Measurements from ENCODE around the gene FBXO10. TPM values are rescaled to one million over a fixed set of nuclear protein-coding genes. Genes with fewer than 3 reads are reported as not detected.

FBXO10 gene
- total RNA-seq, 1 donor from 2014 or later: 22.0 TPM

DNA sequence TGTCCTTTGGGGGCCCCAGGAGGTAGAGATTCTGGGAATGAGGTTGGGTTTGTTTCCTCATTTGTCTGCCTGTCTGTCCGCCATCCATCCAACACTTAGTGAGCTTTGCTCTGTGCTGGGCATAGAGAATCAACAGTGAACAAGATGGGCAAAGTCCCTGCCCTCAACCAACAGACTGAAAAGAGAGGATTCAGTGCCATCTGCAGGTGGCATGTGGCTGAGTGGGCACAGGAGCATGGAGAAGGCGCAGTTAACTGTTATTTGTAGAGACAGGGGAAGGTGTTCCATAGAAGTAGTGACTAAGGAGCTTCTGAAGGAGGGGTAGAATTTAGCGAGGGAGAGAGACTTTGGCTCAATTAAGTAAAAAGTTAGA lies 67.4 kb downstream of the FBXO10 start:
- Mint-ChIP-seq H3K27ac (peak overlapping the region; percentile 19), H3K36me3 (ENCODE audit: insufficient read depth) (peaks cover 3% of the 10 kb centered on the region), H3K9me3 (ENCODE audit: low read depth) (no peaks in the 10 kb centered on the region), H3K4me1 (ENCODE audit: low read depth) (no peaks in the 10 kb centered on the region), H3K4me3 (ENCODE audit: low read depth) (no peak overlapping the region), H3K27me3 (no peaks in the 10 kb centered on the region)
- DNase-seq (ENCODE audit: low spot score, unreplicated experiment): no peak
- TF ChIP-seq, protein P1, sequence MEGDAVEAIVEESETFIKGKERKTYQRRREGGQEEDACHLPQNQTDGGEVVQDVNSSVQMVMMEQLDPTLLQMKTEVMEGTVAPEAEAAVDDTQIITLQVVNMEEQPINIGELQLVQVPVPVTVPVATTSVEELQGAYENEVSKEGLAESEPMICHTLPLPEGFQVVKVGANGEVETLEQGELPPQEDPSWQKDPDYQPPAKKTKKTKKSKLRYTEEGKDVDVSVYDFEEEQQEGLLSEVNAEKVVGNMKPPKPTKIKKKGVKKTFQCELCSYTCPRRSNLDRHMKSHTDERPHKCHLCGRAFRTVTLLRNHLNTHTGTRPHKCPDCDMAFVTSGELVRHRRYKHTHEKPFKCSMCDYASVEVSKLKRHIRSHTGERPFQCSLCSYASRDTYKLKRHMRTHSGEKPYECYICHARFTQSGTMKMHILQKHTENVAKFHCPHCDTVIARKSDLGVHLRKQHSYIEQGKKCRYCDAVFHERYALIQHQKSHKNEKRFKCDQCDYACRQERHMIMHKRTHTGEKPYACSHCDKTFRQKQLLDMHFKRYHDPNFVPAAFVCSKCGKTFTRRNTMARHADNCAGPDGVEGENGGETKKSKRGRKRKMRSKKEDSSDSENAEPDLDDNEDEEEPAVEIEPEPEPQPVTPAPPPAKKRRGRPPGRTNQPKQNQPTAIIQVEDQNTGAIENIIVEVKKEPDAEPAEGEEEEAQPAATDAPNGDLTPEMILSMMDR (IDR thresholded peaks at IDR 0.05; ENCODE audit: unreplicated experiment): no peak

GRCh38 chr9:37508135-37508833 lies 67.9 kb downstream of the FBXO10 start:
- TF ChIP-seq, protein P1 (IDR thresholded peaks at IDR 0.05; ENCODE audit: unreplicated experiment): no peak
- no peak overlapping the region for H3K27ac Mint-ChIP-seq
- no peaks in the 10 kb centered on the region for H3K9me3 Mint-ChIP-seq (ENCODE audit: low read depth)
- peaks cover 6% of the 10 kb centered on the region for H3K36me3 Mint-ChIP-seq (ENCODE audit: insufficient read depth)
- DNase-seq (ENCODE audit: low spot score, unreplicated experiment): no peak
- no peak overlapping the region for H3K4me3 Mint-ChIP-seq (ENCODE audit: low read depth)
- no peaks in the 10 kb centered on the region for H3K27me3 Mint-ChIP-seq
- no peaks in the 10 kb centered on the region for H3K4me1 Mint-ChIP-seq (ENCODE audit: low read depth)

DNA sequence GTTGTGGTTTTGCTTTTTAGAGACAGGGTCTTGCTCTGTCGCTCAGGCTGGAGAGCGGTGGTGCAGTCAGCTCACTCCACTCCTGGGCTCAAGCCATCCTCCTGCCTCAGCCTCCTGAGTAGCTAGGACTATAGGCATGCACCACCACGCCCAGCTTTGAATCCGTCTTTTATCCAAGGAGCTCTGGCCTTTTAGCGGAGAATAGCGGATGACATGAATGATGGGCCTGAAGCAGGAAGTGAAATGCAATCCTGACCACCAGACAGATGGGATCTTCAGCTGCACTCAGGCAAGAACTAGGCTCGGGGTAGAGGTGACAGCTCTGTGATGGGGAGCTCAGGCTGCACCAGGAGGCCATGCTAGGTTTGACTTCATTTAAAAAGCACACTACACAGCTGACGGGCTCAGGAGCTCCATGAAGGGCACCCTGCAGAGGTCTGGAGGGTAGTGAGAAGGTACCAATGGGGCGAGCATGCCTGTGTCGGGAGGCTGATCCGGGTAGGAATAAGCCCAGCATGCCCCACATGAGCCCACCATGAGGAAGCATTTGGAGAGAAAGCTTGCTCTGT lies 68.5 kb downstream of the FBXO10 start:
- no peaks in the 10 kb centered on the region for H3K4me1 Mint-ChIP-seq (ENCODE audit: low read depth)
- H3K9me3 Mint-ChIP-seq (ENCODE audit: low read depth): no peaks in the 10 kb centered on the region
- TF ChIP-seq, protein P1 (IDR thresholded peaks at IDR 0.05; ENCODE audit: unreplicated experiment): no peak
- no peak for DNase-seq (ENCODE audit: low spot score, unreplicated experiment)
- no peak overlapping the region for H3K4me3 Mint-ChIP-seq (ENCODE audit: low read depth)
- no peak overlapping the region for H3K27ac Mint-ChIP-seq
- peaks cover 9% of the 10 kb centered on the region for H3K36me3 Mint-ChIP-seq (ENCODE audit: insufficient read depth)
- H3K27me3 Mint-ChIP-seq: no peaks in the 10 kb centered on the region

DNA sequence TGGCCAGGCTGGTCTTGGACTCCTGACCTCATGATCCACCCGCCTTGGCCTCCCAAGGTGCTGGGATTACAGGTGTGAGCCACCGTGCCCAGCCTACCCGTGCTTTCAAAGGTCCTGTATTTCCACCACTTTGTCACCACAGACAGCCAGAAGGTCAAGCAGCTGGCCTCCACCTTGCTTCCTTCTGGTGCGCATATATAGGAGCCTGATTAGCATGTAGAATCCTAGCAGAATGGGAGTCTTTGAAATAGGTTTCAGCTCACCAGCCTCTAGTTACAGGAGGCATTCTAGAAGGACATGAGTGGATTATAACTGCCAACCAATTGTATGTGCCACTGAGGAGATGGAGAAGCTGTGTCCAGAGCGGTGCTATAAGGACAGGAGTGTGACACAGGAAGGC lies 71.6 kb downstream of the FBXO10 start:
- Mint-ChIP-seq H3K4me1 (ENCODE audit: low read depth) (no peaks in the 10 kb centered on the region), H3K9me3 (ENCODE audit: low read depth) (no peaks in the 10 kb centered on the region), H3K27me3 (no peaks in the 10 kb centered on the region), H3K27ac (no peak overlapping the region), H3K4me3 (ENCODE audit: low read depth) (no peak overlapping the region), H3K36me3 (ENCODE audit: insufficient read depth) (peaks cover 17% of the 10 kb centered on the region)
- no peak for DNase-seq (ENCODE audit: low spot score, unreplicated experiment)
- TF ChIP-seq, protein P1 (IDR thresholded peaks at IDR 0.05; ENCODE audit: unreplicated experiment): no peak

DNA sequence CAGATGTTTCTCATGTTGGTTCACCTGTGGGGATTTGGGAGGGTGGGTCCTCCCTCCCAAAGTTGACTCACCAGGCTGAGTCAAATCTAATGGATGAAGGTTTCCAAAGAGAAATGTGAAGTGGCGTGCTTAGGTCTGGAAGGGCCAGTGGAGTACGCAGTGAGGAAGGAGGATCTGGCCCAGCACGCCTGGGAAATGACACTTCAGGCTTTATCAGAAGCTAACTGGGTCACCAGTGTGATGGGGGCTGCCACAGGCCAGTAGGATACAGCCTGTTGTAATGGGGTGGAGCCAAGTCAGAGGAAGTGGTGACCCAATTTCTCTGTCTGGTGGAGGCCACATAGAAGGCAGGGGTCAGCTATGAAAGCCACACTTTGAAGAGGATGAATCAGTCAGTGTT lies 72.4 kb downstream of the FBXO10 start:
- Mint-ChIP-seq H3K27me3 (no peaks in the 10 kb centered on the region), H3K36me3 (ENCODE audit: insufficient read depth) (peaks cover 19% of the 10 kb centered on the region), H3K4me1 (ENCODE audit: low read depth) (no peaks in the 10 kb centered on the region), H3K27ac (no peak overlapping the region), H3K9me3 (ENCODE audit: low read depth) (no peaks in the 10 kb centered on the region), H3K4me3 (ENCODE audit: low read depth) (no peak overlapping the region)
- TF ChIP-seq, protein P1 (IDR thresholded peaks at IDR 0.05; ENCODE audit: unreplicated experiment): no peak
- no peak for DNase-seq (ENCODE audit: low spot score, unreplicated experiment)

All from progenitor cell of endocrine pancreas (in vitro differentiated cells).